Measurements from ENCODE around the gene PPARG.
"Not testable (repeated sequence)": the region's sequence is repeated elsewhere in the genome, so short reads cannot be mapped to it uniquely, and the experiment has no call there.

Gene PPARG

GRCh38 chr3:12445523-12446240 is 156.8 kb downstream of the PPARG start:
- no peak for DNase-seq

DNA sequence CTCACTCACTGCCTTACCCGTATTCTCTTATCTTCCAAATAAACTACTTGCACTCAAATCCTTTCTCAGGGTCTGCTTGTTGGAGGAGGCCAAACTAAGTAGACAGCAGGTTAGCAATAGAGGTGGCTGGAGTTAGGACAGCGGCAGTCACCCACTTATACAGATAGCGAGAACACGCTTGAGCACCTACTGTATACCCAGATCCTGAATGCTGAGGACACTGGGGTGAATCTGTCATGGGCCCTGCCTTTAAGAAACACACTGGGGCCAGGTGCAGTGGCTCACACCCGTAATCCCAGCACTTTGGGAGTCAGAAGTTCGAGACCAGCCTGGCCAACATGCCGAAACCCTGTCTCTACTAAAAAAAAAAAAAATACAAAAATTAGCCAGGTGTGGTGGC is 157.4 kb downstream of the PPARG start:
- no peak for DNase-seq

DNA sequence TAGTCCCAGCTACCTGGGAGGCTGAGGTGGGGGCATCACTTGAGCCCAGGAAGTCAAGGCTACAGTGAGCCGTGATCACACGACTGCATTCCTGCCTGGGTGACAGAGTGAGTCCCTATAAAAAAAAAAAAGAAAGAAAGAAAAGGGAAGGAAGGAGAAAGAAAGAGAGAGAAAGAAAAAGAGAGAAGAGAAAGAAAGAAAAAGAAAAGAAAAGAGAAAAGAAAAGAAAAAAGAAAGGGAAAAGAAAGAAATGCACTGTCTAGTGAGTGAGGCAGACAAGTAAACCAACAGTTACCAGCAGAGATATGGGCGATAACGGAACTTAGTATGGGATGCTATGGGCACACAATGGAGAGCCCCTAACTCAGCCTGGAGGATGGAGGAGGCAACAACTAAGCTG is 158.2 kb downstream of the PPARG start:
- no peak for DNase-seq

DNA sequence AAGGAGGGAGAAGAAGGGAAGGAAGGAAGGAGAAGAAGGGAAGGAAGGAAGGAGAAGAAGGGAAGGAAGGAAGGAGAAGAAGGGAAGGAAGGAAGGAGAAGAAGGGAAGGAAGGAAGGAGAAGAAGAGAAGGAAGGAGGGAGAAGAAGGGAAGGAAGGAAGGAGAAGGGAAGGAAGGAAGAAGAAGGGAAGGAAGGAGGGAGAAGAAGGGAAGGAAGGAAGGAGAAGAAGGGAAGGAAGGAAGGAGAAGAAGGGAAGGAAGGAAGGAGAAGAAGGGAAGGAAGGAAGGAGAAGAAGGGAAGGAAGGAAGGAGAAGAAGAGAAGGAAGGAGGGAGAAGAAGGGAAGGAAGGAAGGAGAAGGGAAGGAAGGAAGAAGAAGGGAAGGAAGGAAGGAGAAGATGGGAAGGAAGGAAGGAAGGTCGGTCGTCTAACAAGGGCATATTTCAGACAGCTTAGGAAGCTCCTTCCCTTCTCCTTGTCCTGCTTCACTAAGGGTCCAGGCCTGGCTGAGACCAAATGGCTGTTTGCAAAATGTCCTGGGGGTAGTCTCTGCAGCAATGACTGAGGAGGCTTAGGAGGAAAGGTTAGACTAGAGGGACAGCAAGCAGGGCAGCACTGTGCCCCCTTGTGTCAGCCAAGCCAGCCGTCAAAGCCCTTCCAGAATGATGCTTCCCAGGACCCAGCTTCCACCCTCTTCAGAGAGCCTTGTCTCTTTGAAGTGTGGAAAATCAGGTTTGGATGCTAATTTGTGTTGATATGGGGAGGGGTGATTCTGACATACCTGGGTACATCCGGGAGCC is 159.7 kb downstream of the PPARG start:
- DNase-seq: not testable (repeated sequence)

DNA sequence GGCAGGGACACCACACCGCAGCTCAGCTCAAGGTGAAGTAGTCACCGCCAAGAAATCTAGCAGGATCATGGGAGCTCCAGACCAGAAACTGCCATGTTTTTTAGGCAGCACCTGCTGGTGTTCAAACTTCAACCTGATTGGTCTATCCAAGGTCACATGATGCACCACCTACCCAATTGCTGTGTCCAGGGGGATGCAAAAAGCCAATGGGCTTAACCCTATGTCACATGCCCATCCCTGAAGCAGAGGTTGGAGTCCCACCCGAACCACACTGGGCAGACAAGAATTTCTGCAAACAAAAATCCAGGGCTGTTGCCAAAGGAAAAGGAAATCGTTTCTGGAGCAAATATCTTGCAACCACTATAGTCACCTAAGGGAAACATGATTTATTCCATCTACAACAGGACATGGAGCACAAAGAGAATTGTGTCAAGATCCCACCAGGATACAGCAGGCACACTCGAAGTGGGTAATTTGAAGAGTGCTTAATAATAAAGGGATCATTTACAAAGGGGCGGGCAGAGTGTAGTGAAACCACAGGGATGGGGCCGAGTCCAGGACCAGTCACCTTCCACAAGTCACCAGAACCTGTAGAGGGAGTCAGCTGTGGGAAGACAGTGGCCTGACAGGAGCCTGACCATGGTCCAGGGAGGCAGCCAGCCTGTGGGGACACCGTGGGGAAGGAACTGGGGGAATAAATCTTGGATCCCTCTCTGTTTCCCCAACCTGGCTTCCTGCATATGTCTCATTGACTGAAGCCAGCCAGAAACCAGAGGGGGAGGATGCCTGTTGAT is 161.2 kb downstream of the PPARG start:
- DNase-seq: no peak

GRCh38 chr3:12451481-12451880 is 162.6 kb downstream of the PPARG start:
- DNase-seq: no peak

GRCh38 chr3:12451960-12452359 is 163.1 kb downstream of the PPARG start:
- DNase-seq: no peak

DNA sequence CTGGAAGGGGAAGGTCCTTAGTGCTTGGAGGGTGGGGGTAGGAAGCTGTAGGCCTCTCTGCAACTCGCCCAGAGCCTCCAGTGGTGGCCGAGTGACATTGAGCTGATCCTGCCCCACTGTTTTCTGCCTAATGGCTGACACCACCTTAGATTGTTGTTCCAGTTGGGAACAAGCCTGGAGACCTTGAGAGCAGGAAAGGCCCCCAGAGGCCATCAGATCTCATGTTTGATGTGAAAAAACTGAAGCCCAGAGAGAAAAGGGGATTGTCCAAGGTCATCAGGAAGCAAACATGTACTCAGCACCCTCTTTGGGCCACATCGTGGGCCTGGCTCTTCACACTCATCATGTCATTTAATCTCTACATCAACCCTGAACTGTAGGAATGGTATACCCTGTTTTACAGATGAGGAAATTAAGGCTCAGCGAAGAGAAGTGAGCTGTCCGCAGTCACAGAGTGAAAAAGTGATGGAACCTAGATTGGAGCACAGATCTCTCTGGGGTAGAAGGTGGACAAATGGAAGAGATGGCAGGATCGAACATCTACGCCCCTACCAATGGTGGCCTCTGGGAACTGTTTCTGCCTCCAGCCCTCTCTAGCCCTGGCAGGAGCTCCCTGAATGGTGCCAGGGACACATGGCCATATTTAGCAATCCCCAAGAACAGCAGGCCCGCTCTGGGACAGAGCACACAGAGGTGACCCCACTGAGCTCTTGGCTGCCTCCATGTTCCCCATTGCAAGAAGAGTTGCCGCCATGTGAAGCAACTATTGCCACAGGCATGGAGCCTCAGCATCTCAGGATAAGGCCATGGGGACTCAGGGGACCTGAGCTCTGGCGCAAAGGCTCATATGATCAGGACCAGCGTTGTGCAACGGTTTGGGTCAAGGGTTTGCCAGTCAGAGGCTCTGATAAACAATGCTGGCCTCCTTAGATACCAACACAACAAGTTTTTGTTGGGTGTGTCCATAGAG is 163.8 kb downstream of the PPARG start:
- no peak for DNase-seq

DNA sequence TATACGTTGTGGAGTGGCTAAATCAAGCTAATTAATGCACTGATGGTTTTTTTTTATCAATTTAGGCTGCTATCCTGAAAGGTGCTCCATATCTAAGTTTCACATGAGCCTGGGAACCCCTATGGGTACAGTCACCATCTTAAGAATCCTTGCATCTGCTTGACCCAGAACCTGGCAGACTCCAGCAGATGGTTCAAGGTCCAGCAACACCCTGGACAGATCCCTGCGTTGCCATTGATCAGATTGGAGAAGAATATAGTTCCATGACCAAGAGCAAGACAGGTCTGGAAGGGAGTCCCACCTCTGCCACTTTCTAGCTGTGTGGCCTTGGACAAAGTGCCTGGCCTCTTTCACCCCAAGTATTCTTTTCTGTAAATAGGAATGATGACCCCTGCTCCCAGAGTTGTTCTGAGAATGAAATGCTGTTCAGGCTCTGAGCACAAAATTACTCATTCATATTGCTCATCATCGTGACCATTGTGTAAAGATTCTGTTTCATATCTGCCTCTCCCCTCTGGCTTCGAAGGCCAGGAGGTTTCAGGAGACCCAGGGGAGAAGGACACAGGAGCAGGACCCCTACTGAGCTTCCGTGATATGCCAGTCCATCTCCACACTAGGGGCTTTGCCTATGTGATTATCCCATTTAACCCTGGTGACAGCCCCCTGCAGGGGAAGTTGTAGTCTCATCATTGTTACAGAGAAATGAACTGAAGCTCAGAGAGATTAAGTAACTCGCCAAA is 165.4 kb downstream of the PPARG start:
- DNase-seq: no peak

DNA sequence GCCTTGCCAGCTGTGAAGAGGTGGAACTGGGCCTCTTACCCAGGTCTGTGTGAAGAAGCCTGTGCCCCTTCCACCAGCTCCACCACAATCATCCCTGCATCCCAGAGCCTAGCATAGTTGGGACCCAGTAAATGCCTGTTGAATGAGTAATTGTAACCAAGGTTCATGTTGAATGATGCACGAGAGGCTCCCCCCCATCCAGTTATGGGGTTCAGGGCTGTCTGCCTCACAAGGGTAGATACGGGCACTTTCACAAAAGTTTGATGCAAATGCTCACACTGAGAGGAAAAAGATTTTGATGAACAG is 165.9 kb downstream of the PPARG start:
- DNase-seq: no peak

DNA sequence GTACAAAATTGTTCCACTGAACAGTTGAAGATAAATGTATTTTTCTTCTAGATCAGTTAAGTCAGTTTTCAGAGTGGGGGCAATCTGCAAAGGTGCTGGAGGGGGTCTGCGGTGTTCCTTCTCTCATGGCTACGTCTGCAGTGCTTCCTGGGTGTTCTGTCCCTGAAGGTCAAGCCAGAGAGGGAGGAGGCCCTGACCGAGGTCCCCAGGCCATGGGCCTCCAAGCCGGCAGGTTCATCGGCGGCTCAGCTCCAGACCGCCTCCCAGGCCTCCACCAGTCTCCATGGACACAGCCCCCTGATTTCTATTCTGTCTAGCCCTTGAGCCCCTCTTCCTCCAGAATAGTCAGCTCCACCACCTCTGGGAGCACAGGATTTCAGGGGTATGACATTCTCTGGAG is 166.9 kb downstream of the PPARG start:
- DNase-seq: no peak

- DNase-seq: no peak
Measured at GRCh38 chr3:12456441-12456840, 167.6 kb downstream of the PPARG start.

DNA sequence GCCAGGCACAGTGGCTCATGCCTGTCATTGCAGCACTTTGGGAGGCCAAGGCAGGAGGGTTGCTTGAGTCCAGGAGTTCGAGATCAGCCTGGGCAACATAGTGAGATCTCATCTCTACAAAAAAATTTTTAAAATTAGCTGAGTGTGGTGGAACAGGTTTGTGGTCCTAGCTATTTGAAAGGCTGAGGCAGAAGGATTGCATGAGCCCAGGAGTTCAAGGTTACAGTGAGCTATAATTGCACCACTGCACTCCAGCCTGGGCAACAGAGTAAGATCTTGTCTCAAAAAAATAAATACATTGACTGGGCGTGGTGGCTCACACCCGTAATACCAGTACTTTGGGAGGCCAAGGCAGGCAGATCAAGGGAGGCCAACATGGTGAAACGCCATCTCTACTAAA is 168.5 kb downstream of the PPARG start:
- DNase-seq: not testable (repeated sequence)

DNA sequence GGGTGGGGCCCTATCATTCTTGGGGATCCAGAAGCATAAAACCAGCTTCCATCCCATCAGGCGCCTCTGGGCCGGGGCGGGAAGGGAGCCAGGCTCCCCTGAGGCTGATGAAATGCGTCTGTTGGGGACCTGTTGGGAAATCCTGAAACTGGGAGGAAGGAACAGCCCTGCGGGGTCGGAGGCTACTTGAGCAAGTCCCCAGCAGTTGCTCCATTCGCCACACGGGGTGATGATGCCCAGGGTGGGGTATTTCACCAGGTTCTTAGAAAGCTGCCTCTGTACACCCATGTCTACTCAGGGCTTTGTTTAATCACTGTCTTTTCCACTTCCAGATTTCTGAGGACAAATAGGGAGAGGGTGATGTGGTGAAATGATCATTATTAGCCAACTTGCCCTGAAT is 170.0 kb downstream of the PPARG start:
- DNase-seq: no peak

DNA sequence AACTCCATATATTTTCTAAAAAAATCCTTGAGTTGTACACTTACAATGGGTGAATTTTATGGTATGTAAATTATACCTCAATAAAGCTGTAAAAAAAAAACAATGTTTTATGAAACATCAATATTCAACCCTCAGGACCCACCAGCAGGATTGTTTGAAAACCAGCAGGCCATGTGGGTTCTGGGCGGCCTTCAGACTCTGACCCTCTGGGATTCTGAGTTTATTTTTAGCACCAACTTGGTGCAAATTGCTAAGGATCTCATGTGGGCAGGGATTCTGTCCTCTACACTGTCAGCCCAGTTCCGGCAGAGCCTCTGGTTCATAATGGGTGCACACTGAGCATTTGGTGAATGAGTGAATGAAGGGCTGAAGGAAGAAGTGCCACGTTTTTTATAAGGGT is 171.3 kb downstream of the PPARG start:
- DNase-seq: no peak

- DNase-seq: no peak
Measured at GRCh38 chr3:12461097-12461649, 172.3 kb downstream of the PPARG start.

- DNase-seq: no peak
Measured at GRCh38 chr3:12462159-12462947, 173.5 kb downstream of the PPARG start.

GRCh38 chr3:12463686-12464085 is 174.8 kb downstream of the PPARG start:
- DNase-seq: no peak

DNA sequence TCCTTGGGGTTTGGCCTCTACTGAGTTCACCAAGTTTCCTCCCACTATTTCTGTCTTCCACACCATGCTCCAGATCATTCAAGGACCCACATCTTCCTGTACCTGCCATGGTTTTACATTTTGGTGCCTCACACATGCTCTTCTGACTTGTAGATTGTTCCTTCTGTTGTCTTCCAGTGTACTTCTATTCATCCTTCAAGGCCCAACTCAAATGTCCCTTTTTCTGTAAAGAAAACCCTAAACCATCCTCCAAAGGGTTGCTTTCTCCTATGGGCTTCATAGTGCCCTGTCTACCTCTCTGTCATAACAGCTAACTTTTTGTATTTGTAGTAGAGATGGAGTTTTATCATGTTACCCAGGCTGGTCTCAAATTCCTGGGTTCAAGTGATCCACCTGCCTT is 175.3 kb downstream of the PPARG start:
- DNase-seq: no peak

- no peak for DNase-seq
Measured at GRCh38 chr3:12465151-12465835, 176.4 kb downstream of the PPARG start.

Measured in DMS79 (cell line).